ENCODE results near the gene C16orf74.

Gene C16orf74

GRCh38 chr16:85752511-85753420 is 1.9 kb upstream of the C16orf74 start:
- peaks cover 9% of the 10 kb centered on the region; the same call in 1 of the 2 replicates for H3F3A ChIP-seq (ENCODE audit: insufficient read depth)
- no peak overlapping the region for H2AFZ ChIP-seq (ENCODE audit: low read depth, low read length, severe bottlenecking)
- H3K36me3 ChIP-seq (ENCODE audit: low read length): no peaks in the 10 kb centered on the region
- H4K20me1 ChIP-seq (ENCODE audit: low read depth, low read length): no peaks in the 10 kb centered on the region
- no peaks in the 10 kb centered on the region for H3K9me2 ChIP-seq (replicated peaks; ENCODE audit: insufficient read depth, low read length)
- no peak for TF ChIP-seq EZH2phosphoT487 (conservative IDR thresholded peaks at IDR 0.05; ENCODE audit: low read length)
- TF ChIP-seq, protein P1, sequence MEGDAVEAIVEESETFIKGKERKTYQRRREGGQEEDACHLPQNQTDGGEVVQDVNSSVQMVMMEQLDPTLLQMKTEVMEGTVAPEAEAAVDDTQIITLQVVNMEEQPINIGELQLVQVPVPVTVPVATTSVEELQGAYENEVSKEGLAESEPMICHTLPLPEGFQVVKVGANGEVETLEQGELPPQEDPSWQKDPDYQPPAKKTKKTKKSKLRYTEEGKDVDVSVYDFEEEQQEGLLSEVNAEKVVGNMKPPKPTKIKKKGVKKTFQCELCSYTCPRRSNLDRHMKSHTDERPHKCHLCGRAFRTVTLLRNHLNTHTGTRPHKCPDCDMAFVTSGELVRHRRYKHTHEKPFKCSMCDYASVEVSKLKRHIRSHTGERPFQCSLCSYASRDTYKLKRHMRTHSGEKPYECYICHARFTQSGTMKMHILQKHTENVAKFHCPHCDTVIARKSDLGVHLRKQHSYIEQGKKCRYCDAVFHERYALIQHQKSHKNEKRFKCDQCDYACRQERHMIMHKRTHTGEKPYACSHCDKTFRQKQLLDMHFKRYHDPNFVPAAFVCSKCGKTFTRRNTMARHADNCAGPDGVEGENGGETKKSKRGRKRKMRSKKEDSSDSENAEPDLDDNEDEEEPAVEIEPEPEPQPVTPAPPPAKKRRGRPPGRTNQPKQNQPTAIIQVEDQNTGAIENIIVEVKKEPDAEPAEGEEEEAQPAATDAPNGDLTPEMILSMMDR (IDR thresholded peaks at IDR 0.05; ENCODE audit: insufficient read depth, low read length, poor library complexity, severe bottlenecking): no peak
- H3K9ac ChIP-seq (ENCODE audit: low read length): no peak overlapping the region
- no peak overlapping the region for H3K4me2 ChIP-seq (ENCODE audit: low read depth, low read length, poor library complexity, severe bottlenecking)
- no peaks in the 10 kb centered on the region for H3K9me3 ChIP-seq (ENCODE audit: insufficient read depth, low read length)
- H3K79me2 ChIP-seq (ENCODE audit: insufficient read depth, low read length): no peaks in the 10 kb centered on the region
- no peak overlapping the region for H3K4me3 ChIP-seq (ENCODE audit: insufficient read depth, low read length, poor library complexity, severe bottlenecking)
- H3K27ac ChIP-seq (ENCODE audit: low read depth, low read length): no peak overlapping the region
- H3K27me3 ChIP-seq (ENCODE audit: low read length): no peaks in the 10 kb centered on the region

GRCh38 chr16:85751698-85752501 is 1.0 kb upstream of the C16orf74 start:
- H2AFZ ChIP-seq (ENCODE audit: low read depth, low read length, severe bottlenecking): no peak overlapping the region
- H3K79me2 ChIP-seq (ENCODE audit: insufficient read depth, low read length): no peaks in the 10 kb centered on the region
- H4K20me1 ChIP-seq (ENCODE audit: low read depth, low read length): no peaks in the 10 kb centered on the region
- H3F3A ChIP-seq (ENCODE audit: insufficient read depth): 0 out of 2 replicates have a peak, but pooled peaks cover 3% of the 10 kb centered on the region
- no peak for TF ChIP-seq EZH2phosphoT487 (conservative IDR thresholded peaks at IDR 0.05; ENCODE audit: low read length)
- TF ChIP-seq, protein P1 (IDR thresholded peaks at IDR 0.05; ENCODE audit: insufficient read depth, low read length, poor library complexity, severe bottlenecking): no peak
- no peaks in the 10 kb centered on the region for H3K36me3 ChIP-seq (ENCODE audit: low read length)
- H3K27me3 ChIP-seq (ENCODE audit: low read length): no peaks in the 10 kb centered on the region
- H3K27ac ChIP-seq (ENCODE audit: low read depth, low read length): no peak overlapping the region
- H3K9ac ChIP-seq (ENCODE audit: low read length): no peak overlapping the region
- no peak overlapping the region for H3K4me3 ChIP-seq (ENCODE audit: insufficient read depth, low read length, poor library complexity, severe bottlenecking)
- H3K4me2 ChIP-seq (ENCODE audit: low read depth, low read length, poor library complexity, severe bottlenecking): no peak overlapping the region
- H3K9me3 ChIP-seq (ENCODE audit: insufficient read depth, low read length): no peaks in the 10 kb centered on the region
- H3K9me2 ChIP-seq (replicated peaks; ENCODE audit: insufficient read depth, low read length): no peaks in the 10 kb centered on the region

- Histone ChIP-seq H3K9ac (ENCODE audit: low read length) (no peak overlapping the region), H3K36me3 (ENCODE audit: low read length) (no peaks in the 10 kb centered on the region), H2AFZ (ENCODE audit: low read depth, low read length, severe bottlenecking) (no peak overlapping the region), H3K9me2 (replicated peaks; ENCODE audit: insufficient read depth, low read length) (no peaks in the 10 kb centered on the region), H4K20me1 (ENCODE audit: low read depth, low read length) (no peaks in the 10 kb centered on the region), H3K4me2 (ENCODE audit: low read depth, low read length, poor library complexity, severe bottlenecking) (peak overlapping the region; percentile 27), H3F3A (ENCODE audit: insufficient read depth) (no peaks in the 10 kb centered on the region), H3K27me3 (ENCODE audit: low read length) (no peaks in the 10 kb centered on the region), H3K4me3 (ENCODE audit: insufficient read depth, low read length, poor library complexity, severe bottlenecking) (no peak overlapping the region), H3K9me3 (ENCODE audit: insufficient read depth, low read length) (no peaks in the 10 kb centered on the region), H3K79me2 (ENCODE audit: insufficient read depth, low read length) (no peaks in the 10 kb centered on the region), H3K27ac (ENCODE audit: low read depth, low read length) (no peak overlapping the region)
- TF ChIP-seq EZH2phosphoT487 (conservative IDR thresholded peaks at IDR 0.05; ENCODE audit: low read length): no peak
- TF ChIP-seq, protein P1 (IDR thresholded peaks at IDR 0.05; ENCODE audit: insufficient read depth, low read length, poor library complexity, severe bottlenecking): no peak
Observed at GRCh38 chr16:85750146-85750826, 610 bp downstream of the C16orf74 start.

All from SU-DHL-6 (cell line).